Type B pancreatic cell (in vitro differentiated cells): ENCODE results near the gene PCOLCE2. TPM values are rescaled to one million over a fixed set of nuclear protein-coding genes. Genes with fewer than 3 reads are reported as not detected.

Experiments used
- DNase-seq: peaks from one replicate; pipeline ENCODE4 v3.0.0; 2021; ENCODE audit warnings: mixed read lengths; ENCODE audit not compliant: unreplicated experiment; ENCODE audit errors: extremely low spot score
- H3K27ac Mint-ChIP-seq: 2 replicates; pipeline ENCODE4 v1.8.0; 2021; ENCODE audit warnings: mild to moderate bottlenecking, mixed read lengths
- H3K27me3 Mint-ChIP-seq: 2 replicates; pipeline ENCODE4 v1.8.0; 2021; ENCODE audit warnings: mixed read lengths
- H3K36me3 Mint-ChIP-seq: 2 replicates; pipeline ENCODE4 v1.8.0; 2021; ENCODE audit warnings: mixed read lengths
- H3K4me1 Mint-ChIP-seq: one replicate; pipeline ENCODE4 v1.8.0; 2021; ENCODE audit warnings: mixed read lengths; ENCODE audit not compliant: unreplicated experiment
- H3K4me3 Mint-ChIP-seq: 2 replicates; pipeline ENCODE4 v1.8.0; 2021; ENCODE audit warnings: mild to moderate bottlenecking, mixed read lengths
- H3K9me3 Mint-ChIP-seq: 2 replicates; pipeline ENCODE4 v1.8.0; 2021; ENCODE audit warnings: mixed read lengths
- CTCF ChIP-seq: fragments of 200-600 bp; sonication (generic); conservative IDR thresholded peaks from 2 replicates; pipeline ENCODE4 v1.5.0; 2021; ENCODE audit warnings: antibody characterized with exemption, mild to moderate bottlenecking
- long read RNA-seq: library from polyadenylated mRNA; unstranded; transcript quantifications from one replicate; pipeline ENCODE4 v2.0.0, GENCODE V29; 2020
- total RNA-seq: library from RNA; stranded (reverse); gene quantifications from 2 replicates; pipeline ENCODE4 v1.2.1, GENCODE V29; 2021; ENCODE audit warnings: low replicate concordance

The PCOLCE2 gene, protein sequence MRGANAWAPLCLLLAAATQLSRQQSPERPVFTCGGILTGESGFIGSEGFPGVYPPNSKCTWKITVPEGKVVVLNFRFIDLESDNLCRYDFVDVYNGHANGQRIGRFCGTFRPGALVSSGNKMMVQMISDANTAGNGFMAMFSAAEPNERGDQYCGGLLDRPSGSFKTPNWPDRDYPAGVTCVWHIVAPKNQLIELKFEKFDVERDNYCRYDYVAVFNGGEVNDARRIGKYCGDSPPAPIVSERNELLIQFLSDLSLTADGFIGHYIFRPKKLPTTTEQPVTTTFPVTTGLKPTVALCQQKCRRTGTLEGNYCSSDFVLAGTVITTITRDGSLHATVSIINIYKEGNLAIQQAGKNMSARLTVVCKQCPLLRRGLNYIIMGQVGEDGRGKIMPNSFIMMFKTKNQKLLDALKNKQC
- 1.0 and 7.2 TPM in 2 replicates for total RNA-seq
- long read RNA-seq, transcript PCOLCE2-201 (9 exons, 2,021 nt) = major isoform, 5 of 5 reads
- long read RNA-seq, partial matches to known transcripts = 0 of 5 reads
- long read RNA-seq, other reads (novel, unspliced or antisense) = 0 of 5 reads

- H3K4me1 Mint-ChIP-seq = peaks cover 5% of the 10 kb centered on the region
- no peaks in the 10 kb centered on the region for H3K9me3 Mint-ChIP-seq
- H3K27ac Mint-ChIP-seq = no peak within 1 kb of the TSS
- peak within 1 kb of the TSS; percentile 88 for H3K4me3 Mint-ChIP-seq
- H3K36me3 Mint-ChIP-seq = no peaks in the 10 kb centered on the region
- TF ChIP-seq CTCF = peak; percentile 52
- DNase-seq = peak; percentile 75
- H3K27me3 Mint-ChIP-seq = peaks cover 51% of the 10 kb centered on the region
Observed at GRCh38 chr3:142888481-142889211, at the start of gene PCOLCE2. Gene PCOLCE2 (minus strand): TSS chr3:142889083. CDS start chr3:142888896, 187 bp downstream.

DNA sequence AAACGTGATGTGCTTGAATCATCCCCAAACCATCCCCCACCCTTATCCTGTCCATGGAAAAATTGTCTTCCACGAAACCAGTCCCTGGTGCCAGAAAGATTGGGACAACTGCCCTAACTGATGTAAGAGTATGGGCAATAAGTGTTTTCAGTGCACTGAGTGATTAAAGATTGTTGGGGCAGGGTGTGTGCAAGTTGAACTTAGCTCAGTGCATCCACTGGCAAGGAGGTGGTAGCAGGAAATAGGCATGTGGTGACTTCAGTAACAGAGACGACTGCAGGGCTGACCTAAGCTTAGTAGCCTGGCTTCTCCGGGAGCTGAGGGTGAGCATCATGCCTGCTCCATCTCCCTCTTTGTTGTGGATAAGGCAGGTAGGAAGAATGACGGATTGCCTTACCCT, 47.1 kb upstream of the PCOLCE2 start:
- Mint-ChIP-seq H3K9me3 (peaks cover 4% of the 10 kb centered on the region), H3K27me3 (peaks cover 3% of the 10 kb centered on the region), H3K4me3 (no peak overlapping the region), H3K36me3 (no peaks in the 10 kb centered on the region), H3K4me1 (peaks cover 4% of the 10 kb centered on the region), H3K27ac (no peak overlapping the region)
- TF ChIP-seq CTCF = no peak
- no peak for DNase-seq

DNA sequence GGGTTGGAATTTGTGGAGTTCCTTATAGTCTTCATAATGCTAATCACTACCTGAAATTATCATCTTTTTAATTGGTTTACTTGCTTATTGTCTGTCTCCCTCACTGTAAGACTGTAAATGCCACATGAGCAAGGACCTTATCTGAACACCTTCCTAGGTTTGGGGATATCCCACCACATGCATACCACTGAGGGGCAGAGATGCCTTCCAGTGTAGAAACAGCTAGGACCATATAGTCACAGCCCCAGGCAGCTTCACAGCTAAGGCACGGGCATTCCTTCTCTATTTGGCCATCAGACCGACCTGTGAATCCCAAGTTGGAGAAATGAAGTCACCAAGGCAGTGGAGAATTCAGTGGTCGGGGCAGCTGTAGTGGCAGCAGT, 46.0 kb upstream of the PCOLCE2 start:
- DNase-seq = no peak
- TF ChIP-seq CTCF = no peak
- H3K9me3 Mint-ChIP-seq = peaks cover 4% of the 10 kb centered on the region
- H3K36me3 Mint-ChIP-seq = no peaks in the 10 kb centered on the region
- H3K4me1 Mint-ChIP-seq = no peaks in the 10 kb centered on the region
- H3K4me3 Mint-ChIP-seq = no peak overlapping the region
- peaks cover 3% of the 10 kb centered on the region for H3K27me3 Mint-ChIP-seq
- H3K27ac Mint-ChIP-seq = no peak overlapping the region

- no peak for DNase-seq
- Mint-ChIP-seq H3K27ac (no peak overlapping the region), H3K4me1 (no peaks in the 10 kb centered on the region), H3K36me3 (no peaks in the 10 kb centered on the region), H3K9me3 (peaks cover 4% of the 10 kb centered on the region), H3K27me3 (peaks cover 3% of the 10 kb centered on the region), H3K4me3 (no peak overlapping the region)
- TF ChIP-seq CTCF = no peak
Observed at GRCh38 chr3:142934128-142934886, 45.4 kb upstream of the PCOLCE2 start.

DNA sequence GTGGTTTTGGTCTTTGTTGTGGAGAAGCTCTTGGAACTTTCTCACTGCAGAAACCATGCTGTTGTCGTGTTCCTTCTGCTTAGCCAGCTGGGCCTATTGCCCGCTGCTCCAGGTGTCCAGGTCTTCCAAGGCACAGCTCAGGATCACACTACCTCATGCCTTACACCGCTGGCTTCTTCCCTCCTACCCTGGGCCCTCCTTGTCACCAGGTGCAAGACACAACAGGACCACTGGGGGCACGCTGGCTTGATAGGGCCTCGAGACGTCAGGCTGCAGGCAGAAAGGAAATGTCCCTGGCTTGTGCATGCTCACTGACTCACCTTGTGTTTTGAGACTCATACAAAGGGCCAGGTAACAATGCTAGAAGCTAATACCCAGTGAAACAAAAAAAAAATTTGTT, 42.3 kb upstream of the PCOLCE2 start:
- H3K4me3 Mint-ChIP-seq = no peak overlapping the region
- no peak overlapping the region for H3K27ac Mint-ChIP-seq
- H3K27me3 Mint-ChIP-seq = peaks cover 3% of the 10 kb centered on the region
- no peak for TF ChIP-seq CTCF
- DNase-seq = no peak
- H3K9me3 Mint-ChIP-seq = peaks cover 4% of the 10 kb centered on the region
- H3K4me1 Mint-ChIP-seq = no peaks in the 10 kb centered on the region
- H3K36me3 Mint-ChIP-seq = no peaks in the 10 kb centered on the region
